ENCODE results near the gene ITPA. TPM values are rescaled to one million over a fixed set of nuclear protein-coding genes. Genes with fewer than 3 reads are reported as not detected.

ITPA gene
- total and polyA plus RNA-seq, 2 of the 13 experiments (the other 11 are each of a cell fraction or from before 2014, with no cell fraction given) = 60.1 to 103 TPM

GRCh38 chr20:3172933-3173609, 36.2 kb upstream of the ITPA start, which contains the start of gene LZTS3 (continued):
- TF ChIP-seq ZNF556 (CRISPR knock-in tag; IDR thresholded peaks at IDR 0.05; ENCODE audit: borderline replicate concordance) (no peak), MAF1 (CRISPR knock-in tag; IDR thresholded peaks at IDR 0.05; ENCODE audit: borderline replicate concordance) (no peak; the same call in 1 of the 2 replicates), HDAC1 (CRISPR knock-in tag; IDR thresholded peaks at IDR 0.05) (peak; percentile 49; the same call in 1 of the 2 replicates), AFF4 (CRISPR knock-in tag; IDR thresholded peaks at IDR 0.05) (no peak), MYPOP (CRISPR knock-in tag; IDR thresholded peaks at IDR 0.05) (peak; percentile 62; the same call in 1 of the 2 replicates), ZNF678 (CRISPR knock-in tag; IDR thresholded peaks at IDR 0.05) (no peak), ERF (CRISPR knock-in tag; IDR thresholded peaks at IDR 0.05) (0 out of 2 replicates have a peak, but pooled peaks have one; percentile 21), POGZ (CRISPR knock-in tag; IDR thresholded peaks at IDR 0.05) (no peak; the same call in 1 of the 2 replicates), ZNF788 (CRISPR knock-in tag; IDR thresholded peaks at IDR 0.05; ENCODE audit: borderline replicate concordance) (0 out of 2 replicates have a peak, but pooled peaks have one; percentile 53), U2AF2 (IDR thresholded peaks at IDR 0.05; ENCODE audit: low read depth, low read length) (0 out of 2 replicates have a peak, but pooled peaks have one; percentile 9), SMC3 (IDR thresholded peaks at IDR 0.05; ENCODE audit: low read length) (no peak), KLF6 (CRISPR knock-in tag; IDR thresholded peaks at IDR 0.05) (no peak), GATA4 (IDR thresholded peaks at IDR 0.05; ENCODE audit: borderline replicate concordance, low read depth) (no peak), TRIM22 (IDR thresholded peaks at IDR 0.05) (no peak), TOPORS (CRISPR knock-in tag; IDR thresholded peaks at IDR 0.05) (0 out of 2 replicates have a peak, but pooled peaks have one; percentile 25), SKIL (CRISPR knock-in tag; IDR thresholded peaks at IDR 0.05; ENCODE audit: borderline replicate concordance) (peak; percentile 69)
- TF ChIP-seq, protein P1, sequence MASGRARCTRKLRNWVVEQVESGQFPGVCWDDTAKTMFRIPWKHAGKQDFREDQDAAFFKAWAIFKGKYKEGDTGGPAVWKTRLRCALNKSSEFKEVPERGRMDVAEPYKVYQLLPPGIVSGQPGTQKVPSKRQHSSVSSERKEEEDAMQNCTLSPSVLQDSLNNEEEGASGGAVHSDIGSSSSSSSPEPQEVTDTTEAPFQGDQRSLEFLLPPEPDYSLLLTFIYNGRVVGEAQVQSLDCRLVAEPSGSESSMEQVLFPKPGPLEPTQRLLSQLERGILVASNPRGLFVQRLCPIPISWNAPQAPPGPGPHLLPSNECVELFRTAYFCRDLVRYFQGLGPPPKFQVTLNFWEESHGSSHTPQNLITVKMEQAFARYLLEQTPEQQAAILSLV (CRISPR knock-in tag; IDR thresholded peaks at IDR 0.05; ENCODE audit: borderline replicate concordance) = 0 out of 2 replicates have a peak, but pooled peaks have one; percentile 40
- TF ChIP-seq, protein P2, sequence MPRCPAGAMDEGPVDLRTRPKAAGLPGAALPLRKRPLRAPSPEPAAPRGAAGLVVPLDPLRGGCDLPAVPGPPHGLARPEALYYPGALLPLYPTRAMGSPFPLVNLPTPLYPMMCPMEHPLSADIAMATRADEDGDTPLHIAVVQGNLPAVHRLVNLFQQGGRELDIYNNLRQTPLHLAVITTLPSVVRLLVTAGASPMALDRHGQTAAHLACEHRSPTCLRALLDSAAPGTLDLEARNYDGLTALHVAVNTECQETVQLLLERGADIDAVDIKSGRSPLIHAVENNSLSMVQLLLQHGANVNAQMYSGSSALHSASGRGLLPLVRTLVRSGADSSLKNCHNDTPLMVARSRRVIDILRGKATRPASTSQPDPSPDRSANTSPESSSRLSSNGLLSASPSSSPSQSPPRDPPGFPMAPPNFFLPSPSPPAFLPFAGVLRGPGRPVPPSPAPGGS (CRISPR knock-in tag; IDR thresholded peaks at IDR 0.05) = no peak; the same call in 1 of the 2 replicates

Measured in HepG2 (cell line).